ENCODE results near the gene TCF7L2.

TCF7L2 gene

GRCh38 chr10:112948196-112948595, 1.9 kb upstream of the TCF7L2 start:
- DNase-seq (ENCODE audit: low spot score) = no peak

- no peak for DNase-seq (ENCODE audit: low spot score)
Observed at GRCh38 chr10:112949143-112949823, 764 bp upstream of the TCF7L2 start.

DNA sequence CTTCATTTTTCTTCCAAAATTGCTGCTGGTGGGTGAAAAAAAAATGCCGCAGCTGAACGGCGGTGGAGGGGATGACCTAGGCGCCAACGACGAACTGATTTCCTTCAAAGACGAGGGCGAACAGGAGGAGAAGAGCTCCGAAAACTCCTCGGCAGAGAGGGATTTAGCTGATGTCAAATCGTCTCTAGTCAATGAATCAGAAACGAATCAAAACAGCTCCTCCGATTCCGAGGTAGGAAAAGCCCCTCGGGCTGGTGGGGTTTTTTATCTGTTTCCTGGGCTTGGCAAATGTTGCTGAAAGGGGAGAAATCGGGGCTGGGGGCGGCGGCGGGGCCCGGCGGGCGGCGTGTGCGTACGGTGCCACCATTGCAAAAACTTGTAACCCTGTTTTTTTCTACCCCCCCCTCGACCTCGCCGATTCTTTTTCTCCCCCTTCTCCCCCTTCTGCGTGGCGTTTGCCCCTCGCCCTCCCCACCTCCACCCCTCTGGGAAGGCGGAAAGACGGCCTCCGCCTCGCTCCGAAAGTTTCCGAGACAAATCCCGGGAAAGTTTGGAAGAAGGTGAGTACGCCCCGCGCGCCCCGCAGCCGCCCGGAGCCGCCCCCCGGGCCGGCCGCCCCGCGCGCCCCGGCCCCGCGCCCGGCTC, 789 bp downstream of the TCF7L2 start:
- peak; percentile 20 for DNase-seq (ENCODE audit: low spot score)

GRCh38 chr10:112951359-112952281, 1.6 kb downstream of the TCF7L2 start:
- peak; percentile 32 for DNase-seq (ENCODE audit: low spot score)

GRCh38 chr10:112952282-112953173, 2.5 kb downstream of the TCF7L2 start:
- DNase-seq (ENCODE audit: low spot score) = peak; percentile 50

DNA sequence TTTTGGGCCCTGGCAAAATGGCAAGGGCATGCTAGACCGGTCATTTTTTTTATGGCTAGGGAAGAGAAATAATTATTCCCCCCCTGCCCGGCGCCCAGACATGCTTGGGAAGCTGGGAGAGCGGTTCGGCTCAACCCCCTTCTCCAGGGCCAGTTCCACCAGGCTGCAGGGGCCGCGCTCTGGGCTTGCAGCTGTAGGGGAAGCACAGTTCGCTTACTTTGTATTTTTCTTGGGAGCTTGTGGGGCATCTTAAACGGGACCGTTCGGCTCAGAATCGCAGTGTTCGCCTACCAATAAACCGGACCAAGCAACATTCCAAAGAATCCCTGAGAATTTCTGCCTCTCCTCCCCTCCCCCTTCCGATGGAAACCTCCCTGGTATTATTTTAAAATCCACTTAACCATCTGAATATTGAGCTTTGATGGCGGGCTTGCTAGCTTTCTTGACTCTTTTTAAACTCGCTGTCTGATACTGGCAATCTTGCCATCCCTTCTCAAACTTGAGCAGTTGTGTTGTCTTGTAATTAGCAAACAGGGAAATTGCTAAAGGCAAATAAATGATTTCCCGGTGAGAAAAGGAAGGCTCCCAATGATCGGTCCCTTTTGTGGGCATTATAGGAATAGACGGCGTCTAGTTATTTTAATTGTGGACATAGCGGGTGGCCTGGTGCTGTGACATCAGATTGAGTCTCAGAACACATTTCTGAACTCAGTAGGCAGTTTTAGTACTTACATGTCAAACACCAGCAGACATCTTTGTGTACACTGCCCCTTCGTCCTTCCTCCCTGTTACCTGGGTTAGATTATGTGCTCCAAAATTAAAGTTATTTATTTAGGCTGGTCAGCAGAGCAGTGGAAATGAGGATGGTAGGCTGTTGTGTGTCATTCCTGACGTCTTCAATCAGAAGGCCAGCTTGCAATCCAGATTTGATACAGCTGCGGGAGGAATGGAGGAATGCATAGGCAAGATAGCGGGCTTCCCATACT, 3.4 kb downstream of the TCF7L2 start:
- DNase-seq (ENCODE audit: low spot score) = no peak

DNA sequence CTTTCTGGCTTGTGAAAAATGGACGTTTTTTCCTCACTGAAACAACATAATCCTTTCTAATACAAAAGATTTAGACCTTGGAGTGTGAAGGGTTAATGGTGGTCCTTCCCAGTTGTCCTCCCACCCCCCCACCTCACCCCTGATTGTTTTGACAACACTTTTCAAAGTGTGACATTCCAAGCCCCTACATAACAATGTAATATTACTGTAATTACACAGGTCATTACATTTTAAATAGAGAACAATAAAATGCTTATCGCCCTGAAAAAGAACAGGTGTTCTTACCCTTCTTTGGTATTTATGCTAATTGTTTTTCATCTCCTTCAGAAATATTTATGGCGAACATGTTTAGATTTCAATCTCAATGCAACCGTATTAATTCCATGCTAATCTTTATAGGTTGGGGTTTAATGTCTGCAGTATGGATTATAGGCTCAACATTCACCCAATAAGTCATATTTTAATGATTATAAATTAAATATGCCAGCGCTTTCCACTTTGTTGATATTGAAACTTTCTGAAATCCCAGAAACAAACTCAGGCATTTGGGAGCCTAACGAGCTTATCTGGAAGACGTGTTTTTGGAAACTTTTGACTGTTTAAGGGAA, 5.0 kb downstream of the TCF7L2 start:
- DNase-seq (ENCODE audit: low spot score) = no peak

DNA sequence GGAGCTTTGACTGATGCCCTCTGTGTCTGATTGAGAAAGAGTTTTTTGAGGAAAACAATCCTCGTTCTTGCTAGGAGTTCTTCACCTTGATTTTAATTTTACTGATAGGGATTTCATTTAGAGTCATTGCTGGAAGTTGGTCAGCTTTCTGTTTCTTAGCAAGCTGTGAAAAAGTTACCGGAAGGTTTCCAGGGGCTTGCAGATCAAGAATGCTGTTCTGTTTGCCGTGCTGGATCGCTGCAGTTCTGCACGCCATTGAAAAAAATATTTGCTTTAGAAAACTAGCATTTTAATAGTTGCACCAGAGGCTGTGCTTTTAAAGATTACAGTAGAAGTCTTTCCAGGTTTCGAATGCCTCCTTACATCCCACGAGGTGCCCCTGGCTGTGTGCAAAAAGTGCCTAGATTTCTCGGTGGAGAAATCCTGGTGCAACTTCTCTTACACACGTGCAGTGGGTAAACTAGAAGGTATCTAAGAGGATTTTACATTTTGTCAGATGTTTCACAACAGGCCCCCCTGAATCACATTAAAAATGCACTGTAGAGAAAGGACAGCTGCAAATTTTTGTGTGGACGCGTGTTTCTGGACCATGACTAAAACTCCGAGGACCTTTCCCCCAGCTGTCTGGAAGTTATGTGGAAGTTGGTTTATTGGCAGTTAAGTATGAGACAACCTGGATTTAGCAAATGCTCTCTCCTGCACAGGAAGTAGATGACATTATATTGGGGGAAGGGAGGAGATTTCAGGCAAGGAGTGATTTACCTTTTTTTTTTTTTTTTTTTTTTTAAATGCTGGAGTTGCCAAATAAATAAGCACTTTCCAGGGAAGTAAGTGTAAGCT, 5.8 kb downstream of the TCF7L2 start:
- DNase-seq (ENCODE audit: low spot score) = no peak

GRCh38 chr10:112956631-112957350, 6.7 kb downstream of the TCF7L2 start:
- DNase-seq (ENCODE audit: low spot score) = no peak

- DNase-seq (ENCODE audit: low spot score) = no peak
Observed at GRCh38 chr10:112957640-112958092, 7.6 kb downstream of the TCF7L2 start.

DNA sequence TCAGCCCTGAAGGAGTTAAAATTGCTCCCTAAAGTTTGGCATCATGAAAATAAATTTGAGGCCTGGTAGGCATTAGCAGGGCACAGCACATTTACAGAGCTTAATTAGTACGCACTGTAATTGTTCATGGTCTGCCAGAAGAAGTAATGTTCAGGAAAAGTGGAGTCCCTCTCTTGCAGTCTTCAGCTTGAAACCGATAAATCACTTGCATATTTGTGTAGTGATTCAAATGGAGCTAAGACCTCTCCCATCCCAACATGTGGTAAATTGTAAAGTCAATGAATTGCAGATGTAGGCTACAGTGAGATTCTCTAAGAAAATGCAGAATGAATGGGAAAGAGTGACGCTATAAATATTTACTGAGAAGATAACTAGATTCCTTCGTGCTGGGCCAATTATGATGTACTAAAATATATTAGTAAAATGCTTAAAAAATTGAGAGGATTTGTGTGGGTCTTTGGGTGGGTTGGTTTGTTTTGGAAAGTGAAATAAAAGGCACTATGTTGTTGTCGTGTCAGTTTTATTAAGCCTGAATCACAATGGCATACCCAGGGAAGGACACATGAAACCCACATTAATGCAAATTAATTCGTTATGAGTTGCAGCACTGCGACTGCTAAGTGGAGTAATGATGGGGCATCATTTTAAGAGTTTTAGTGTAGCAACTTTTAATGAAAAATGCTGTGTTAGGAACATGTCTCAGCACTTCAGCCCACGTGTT, 8.4 kb downstream of the TCF7L2 start:
- no peak for DNase-seq (ENCODE audit: low spot score)

DNA sequence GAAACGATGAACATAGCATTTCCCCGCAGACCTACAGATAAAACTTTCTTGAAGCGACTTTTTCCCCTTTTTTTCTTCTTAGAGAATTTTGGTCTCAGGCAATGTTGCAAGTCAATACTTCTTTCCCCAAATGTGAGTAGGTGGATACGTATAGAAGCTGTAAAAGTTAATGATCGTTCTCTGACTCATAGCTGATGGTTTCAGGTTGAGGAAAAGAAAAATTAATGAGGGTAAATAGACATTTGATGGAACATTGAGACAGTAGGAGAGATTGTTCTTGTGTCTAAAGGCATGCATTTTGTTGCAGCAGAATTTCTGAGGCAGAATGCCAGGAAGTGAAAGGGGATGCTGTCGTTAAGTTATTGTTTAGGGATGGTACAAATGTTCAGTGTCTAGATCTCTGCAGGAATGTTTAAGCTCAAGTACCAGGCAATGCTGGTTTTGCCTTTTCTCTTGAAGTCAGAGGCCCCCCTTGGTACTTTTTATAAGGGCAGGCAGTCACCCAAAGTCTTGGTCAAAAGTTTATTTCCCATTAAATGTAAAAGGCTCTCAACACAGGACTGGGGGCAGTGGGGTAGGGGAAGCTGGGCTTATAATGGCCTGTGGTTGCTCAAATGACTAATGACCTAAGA, 9.3 kb downstream of the TCF7L2 start:
- no peak for DNase-seq (ENCODE audit: low spot score)

- DNase-seq (ENCODE audit: low spot score) = no peak
Observed at GRCh38 chr10:112960151-112960681, 10.2 kb downstream of the TCF7L2 start.

DNA sequence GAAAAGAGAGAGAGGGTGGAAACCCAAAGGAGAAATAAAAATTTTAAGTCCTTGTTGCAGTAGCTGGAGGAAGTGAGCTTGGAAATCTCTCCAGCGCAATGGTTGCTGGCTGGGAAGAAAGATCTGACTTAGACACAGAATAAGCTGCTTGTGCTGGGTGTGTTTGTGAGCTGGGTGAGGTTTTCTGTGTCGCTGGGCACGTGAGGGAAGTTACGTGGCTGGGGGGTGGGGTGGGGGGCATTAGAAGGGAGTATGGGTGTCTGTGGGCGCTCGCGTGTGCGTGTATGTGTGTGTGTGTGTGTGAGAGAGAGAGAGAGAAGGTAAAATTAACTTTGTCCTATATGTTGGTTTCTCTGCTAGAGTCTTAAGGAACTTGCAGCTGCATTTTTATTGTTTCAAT, 11.6 kb downstream of the TCF7L2 start:
- no peak for DNase-seq (ENCODE audit: low spot score)

DNA sequence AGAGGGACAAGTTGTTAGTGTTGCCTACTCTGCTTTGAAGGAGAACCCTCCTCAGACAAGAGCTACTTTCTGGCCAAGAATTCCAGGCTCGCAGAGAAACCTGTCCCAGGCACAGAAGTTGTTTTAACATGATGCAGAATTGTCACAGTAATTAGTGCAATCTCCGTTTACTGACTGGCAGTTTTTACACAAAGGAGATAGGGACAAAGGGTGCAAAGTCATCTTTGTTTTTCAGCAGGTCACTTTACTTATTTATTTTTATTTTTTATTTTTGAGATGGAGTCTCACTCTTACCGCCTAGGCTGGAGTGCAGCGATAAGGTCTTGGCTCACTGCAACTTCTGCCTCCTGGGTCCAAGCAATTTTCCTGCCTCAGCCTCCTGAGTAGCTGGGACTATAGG, 12.3 kb downstream of the TCF7L2 start:
- DNase-seq (ENCODE audit: low spot score) = no peak

DNA sequence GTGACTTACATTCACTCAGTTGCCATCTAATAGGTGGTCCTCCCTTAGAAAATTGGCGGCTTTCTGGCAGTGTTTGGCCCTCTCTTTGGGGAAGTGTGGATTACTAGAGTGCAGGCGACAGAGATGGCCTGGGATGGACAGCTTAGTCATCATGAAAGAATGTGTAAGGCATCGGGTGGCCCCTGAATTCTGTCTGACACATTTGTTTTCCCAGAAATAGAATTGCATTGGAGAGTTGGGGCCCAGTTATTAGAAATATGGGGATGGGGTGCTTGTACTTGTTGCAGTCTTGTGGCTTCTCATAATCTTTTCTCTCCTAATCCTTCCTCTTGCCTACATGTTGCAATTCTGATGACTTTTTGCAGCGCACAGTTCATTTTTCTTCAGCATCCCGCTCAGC, 13.8 kb downstream of the TCF7L2 start:
- DNase-seq (ENCODE audit: low spot score) = no peak

- no peak for DNase-seq (ENCODE audit: low spot score)
Observed at GRCh38 chr10:112964482-112964881, 14.4 kb downstream of the TCF7L2 start.
